SKM-1 treated with dmso at 0.1 percent for 144 hours (cell line): ENCODE results near the gene TIPARP.
"Not testable (repeated sequence)": the region's sequence is repeated elsewhere in the genome, so short reads cannot be mapped to it uniquely, and the experiment has no call there.

Experiments used
- DNase-seq: peaks from one replicate; lab custom pipeline; 2025; ENCODE audit not compliant: unreplicated experiment; lab: John Stamatoyannopoulos, UW

The TIPARP gene

GRCh38 chr3:156646958-156647357 lies 27.4 kb upstream of the TIPARP start:
- DNase-seq: no peak

GRCh38 chr3:156648086-156648485 lies 26.3 kb upstream of the TIPARP start:
- no peak for DNase-seq

- DNase-seq: no peak
These were observed 24.7 kb upstream of the TIPARP start for GRCh38 chr3:156649681-156650080.

GRCh38 chr3:156652661-156653060 lies 21.7 kb upstream of the TIPARP start:
- DNase-seq: not testable (repeated sequence)

GRCh38 chr3:156654834-156655233 lies 19.6 kb upstream of the TIPARP start:
- DNase-seq: no peak

GRCh38 chr3:156655819-156656550 lies 18.4 kb upstream of the TIPARP start:
- no peak for DNase-seq

- no peak for DNase-seq
These were observed 16.9 kb upstream of the TIPARP start for GRCh38 chr3:156657440-156657839.

GRCh38 chr3:156657862-156658731 lies 16.3 kb upstream of the TIPARP start:
- DNase-seq: no peak

- no peak for DNase-seq
These were observed 15.7 kb upstream of the TIPARP start for GRCh38 chr3:156658732-156659090.

- no peak for DNase-seq
These were observed 15.1 kb upstream of the TIPARP start for GRCh38 chr3:156659260-156659659.

GRCh38 chr3:156661155-156661554 lies 13.2 kb upstream of the TIPARP start:
- no peak for DNase-seq

GRCh38 chr3:156664011-156664830 lies 10.2 kb upstream of the TIPARP start:
- no peak for DNase-seq

- DNase-seq: no peak
These were observed 9.6 kb upstream of the TIPARP start for GRCh38 chr3:156664831-156665178.

GRCh38 chr3:156665291-156665690 lies 9.1 kb upstream of the TIPARP start:
- DNase-seq: no peak

- DNase-seq: no peak
These were observed 8.3 kb upstream of the TIPARP start for GRCh38 chr3:156666073-156666472.

- no peak for DNase-seq
These were observed 6.2 kb upstream of the TIPARP start for GRCh38 chr3:156668073-156668763.

- no peak for DNase-seq
These were observed 4.3 kb upstream of the TIPARP start for GRCh38 chr3:156670077-156670476.

- no peak for DNase-seq
These were observed 3.7 kb upstream of the TIPARP start for GRCh38 chr3:156670652-156671051.

- no peak for DNase-seq
These were observed 701 bp upstream of the TIPARP start for GRCh38 chr3:156673732-156674045.

- DNase-seq: no peak
These were observed 780 bp downstream of the TIPARP start for GRCh38 chr3:156674911-156675829.
